ENCODE measurements around the gene HSPB2.

The HSPB2 gene

GRCh38 chr11:111939836-111940604, 27.5 kb downstream of the HSPB2 start:
- DNase-seq (ENCODE audit: low read depth in 2 of 2), result no peak

DNA sequence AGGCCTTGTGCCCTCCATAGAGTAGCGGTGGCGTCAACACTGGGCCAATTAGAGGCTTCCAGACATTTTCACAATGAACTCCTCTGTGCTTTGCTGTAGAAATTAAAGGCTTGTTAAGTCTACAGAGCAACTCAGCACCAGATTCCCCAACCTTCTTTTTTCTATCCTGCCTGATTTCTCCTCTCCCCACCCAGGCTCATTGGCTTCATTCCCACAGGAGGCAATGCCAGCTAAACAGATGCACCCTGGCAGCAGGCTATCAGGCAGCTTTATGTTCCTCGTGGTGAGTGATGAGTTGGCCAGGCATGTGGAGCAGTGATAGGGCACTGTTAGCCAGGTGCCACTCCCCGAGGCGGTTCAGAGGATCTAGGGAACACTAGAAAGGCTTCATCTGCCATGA, 29.4 kb downstream of the HSPB2 start:
- DNase-seq (ENCODE audit: low read depth in 2 of 2), result no peak

DNA sequence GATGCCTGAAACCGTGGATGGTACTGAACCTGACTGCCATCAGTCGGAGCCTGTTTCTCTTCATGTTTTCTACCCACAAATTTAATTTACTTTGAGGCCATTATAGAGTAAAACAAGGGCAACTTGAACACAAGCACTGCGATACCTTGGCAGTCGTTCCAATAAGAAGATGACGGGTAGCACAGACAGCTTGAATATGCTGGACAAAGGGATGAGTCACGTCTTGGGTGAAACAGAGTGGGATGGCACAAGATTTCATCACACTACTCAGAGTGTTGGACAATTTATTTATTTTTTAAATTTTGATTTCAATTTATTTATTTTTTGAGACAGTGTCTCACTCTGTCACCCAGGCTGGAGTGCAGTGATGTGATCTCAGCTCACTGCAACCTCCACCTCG, 30.3 kb downstream of the HSPB2 start:
- no peak for DNase-seq (ENCODE audit: low read depth in 2 of 2)

GRCh38 chr11:111944139-111944538, 31.6 kb downstream of the HSPB2 start:
- DNase-seq (ENCODE audit: low read depth in 2 of 2), result no peak

- DNase-seq (ENCODE audit: low read depth in 2 of 2), result no peak
These were observed 32.1 kb downstream of the HSPB2 start for GRCh38 chr11:111944651-111945051.

GRCh38 chr11:111945198-111945597, 32.7 kb downstream of the HSPB2 start:
- no peak for DNase-seq (ENCODE audit: low read depth in 2 of 2)

GRCh38 chr11:111946499-111946898, 34.0 kb downstream of the HSPB2 start:
- DNase-seq (ENCODE audit: low read depth in 2 of 2), result no peak

DNA sequence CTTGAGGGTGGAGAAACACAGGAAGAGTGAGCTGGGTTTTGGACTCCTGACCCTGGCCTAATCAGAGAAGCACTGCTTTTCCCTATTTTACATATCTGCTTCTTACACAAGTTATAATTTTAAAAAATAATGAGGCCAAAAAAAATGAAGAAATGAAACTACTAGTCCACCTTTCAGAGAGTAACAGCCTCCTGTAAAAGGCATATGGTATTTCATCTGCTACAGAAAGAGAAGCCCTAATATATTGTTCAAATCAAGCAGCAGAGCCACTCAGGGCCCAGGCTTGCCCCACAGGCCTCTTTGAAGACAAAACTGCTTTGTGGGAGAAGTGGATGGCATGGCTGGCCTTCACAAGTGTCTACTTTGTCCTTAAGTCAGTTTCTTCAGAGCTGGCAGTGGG, 34.6 kb downstream of the HSPB2 start:
- no peak for DNase-seq (ENCODE audit: low read depth in 2 of 2)

GRCh38 chr11:111949519-111950426, 37.2 kb downstream of the HSPB2 start:
- no peak for DNase-seq (ENCODE audit: low read depth in 2 of 2)

- DNase-seq (ENCODE audit: low read depth in 2 of 2), result no peak
These were observed 39.0 kb downstream of the HSPB2 start for GRCh38 chr11:111951565-111951964.

GRCh38 chr11:111954154-111954553, 41.6 kb downstream of the HSPB2 start:
- no peak for DNase-seq (ENCODE audit: low read depth in 2 of 2)

DNA sequence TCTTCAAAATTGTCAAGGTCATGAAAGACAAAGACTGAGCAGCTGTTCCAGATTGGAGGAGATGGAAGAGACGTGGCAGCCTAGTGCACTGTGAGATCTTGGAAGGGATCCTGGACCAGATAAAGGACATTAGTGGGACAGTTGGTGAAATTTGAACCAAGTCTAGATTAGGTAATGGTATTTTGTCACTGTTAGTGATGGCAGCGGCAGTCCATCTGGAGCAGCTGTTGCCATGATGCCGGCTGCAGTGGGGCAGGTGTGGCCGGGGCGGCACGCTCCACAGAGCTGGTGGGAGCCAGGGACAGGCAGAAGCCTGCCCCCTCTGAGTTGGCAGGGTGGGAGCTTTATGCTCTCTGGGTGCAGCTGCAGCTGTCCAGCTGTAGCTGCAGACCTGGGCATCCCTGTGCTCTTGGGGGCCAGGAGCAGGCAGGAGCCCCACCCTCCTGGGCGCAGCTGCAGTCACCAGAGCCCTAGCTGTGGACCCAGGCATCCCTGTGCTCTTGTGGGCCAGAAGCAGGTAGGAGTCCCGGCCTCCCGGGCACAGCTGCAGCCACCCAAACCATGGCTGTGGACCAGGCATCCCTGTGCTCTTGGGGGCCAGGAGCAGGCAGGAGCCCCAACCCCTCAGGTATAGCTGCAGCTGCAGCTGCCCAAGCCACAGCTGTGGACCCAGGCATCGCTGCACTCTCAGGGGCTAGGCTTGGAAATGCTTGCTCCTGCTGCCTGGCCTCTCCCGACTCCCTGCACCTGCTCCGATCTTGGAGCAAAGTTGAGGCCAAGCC, 45.3 kb downstream of the HSPB2 start:
- DNase-seq (ENCODE audit: low read depth in 2 of 2), result no peak

- no peak for DNase-seq (ENCODE audit: low read depth in 2 of 2)
These were observed 48.4 kb downstream of the HSPB2 start for GRCh38 chr11:111960916-111961315.

- DNase-seq (ENCODE audit: low read depth in 2 of 2), result no peak
These were observed 49.1 kb downstream of the HSPB2 start for GRCh38 chr11:111961389-111962300.

Measured in stimulated activated CD8-positive, alpha-beta memory T cell treated with anti-CD3 and anti-CD28 coated beads, Interleukin-15, amount 100 ng/mL, for 4 hours (primary cell).